ENCODE data around the gene KRT7. TPM values are rescaled to one million over a fixed set of nuclear protein-coding genes. Genes with fewer than 3 reads are reported as not detected.
A peak's percentile ranks its signal among the peaks of the same experiment; 100 is the strongest.

Gene KRT7
- total RNA-seq, 1 experiment from 2014 or later: 13.9 TPM

DNA sequence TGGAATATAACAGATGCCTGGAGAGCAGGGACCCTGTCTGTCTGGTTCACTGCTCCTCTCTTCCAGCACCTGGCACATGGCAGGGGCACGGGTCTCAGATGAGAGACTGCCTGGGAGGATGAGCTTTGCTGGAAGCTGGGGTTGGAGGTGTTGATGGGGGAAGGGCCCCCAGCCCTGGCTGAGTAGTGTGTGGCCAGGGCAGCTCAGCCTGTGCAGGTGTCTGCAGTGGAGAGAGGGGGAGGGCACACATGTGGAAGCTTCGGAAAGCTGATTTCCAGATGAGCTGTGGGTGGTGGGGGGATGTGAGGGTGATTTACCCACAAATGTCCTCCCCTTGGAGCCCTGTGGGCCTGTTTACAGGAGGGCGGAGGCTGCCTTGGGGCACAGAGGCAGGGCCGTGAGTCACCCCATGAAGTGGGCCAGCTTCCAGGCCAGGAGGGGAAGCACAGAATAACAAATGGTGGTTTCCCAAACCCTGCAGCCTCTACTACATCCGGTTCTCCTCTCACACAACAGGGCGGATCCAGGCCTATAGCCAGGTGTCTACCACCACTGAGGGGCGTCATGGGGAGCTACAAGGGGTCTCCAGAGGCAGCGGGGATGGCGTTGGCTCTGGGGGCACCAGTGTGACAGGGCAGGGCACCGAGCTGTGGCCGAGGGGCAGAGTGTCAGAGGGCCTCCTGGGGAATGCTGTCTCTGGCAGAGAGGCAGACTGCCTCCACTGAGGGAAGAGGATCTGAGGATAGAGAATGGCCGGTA is 11.0 kb downstream of the KRT7 start:
- Histone ChIP-seq H3K27me3 (replicated peaks; ENCODE audit: control insufficient read depth, insufficient read depth, low read length) (no peaks in the 10 kb centered on the region), H3K36me3 (ENCODE audit: control insufficient read depth, insufficient read depth, low read length) (no peaks in the 10 kb centered on the region), H3K4me3 (ENCODE audit: low read depth, low read length) (no peak overlapping the region), H3K4me1 (peaks cover 37% of the 10 kb centered on the region), H3K9me3 (no peaks in the 10 kb centered on the region)
- Mint-ChIP-seq H3K4me3 (ENCODE audit: unreplicated experiment) (no peak overlapping the region), H3K9me3 (ENCODE audit: unreplicated experiment) (no peaks in the 10 kb centered on the region), H3K36me3 (ENCODE audit: insufficient read depth, unreplicated experiment) (peaks cover 12% of the 10 kb centered on the region), H3K4me1 (ENCODE audit: low read depth, unreplicated experiment) (peaks cover 41% of the 10 kb centered on the region), H3K27me3 (ENCODE audit: insufficient read depth, unreplicated experiment) (no peaks in the 10 kb centered on the region), H3K27ac (ENCODE audit: unreplicated experiment) (peak overlapping the region; percentile 34)
- BruUV-seq (replicated peaks): no TSS peak
- ChIA-PET POLR2A (no interaction called here), CTCF (interaction anchor here (0.6 to 1.0 kb wide), 2 partner anchors 35 to 353 kb away, joined by 4 to 5 read pairs; no protein-coding TSS in a partner anchor)
- DNase-seq: no peak
- TF ChIP-seq, protein P1, sequence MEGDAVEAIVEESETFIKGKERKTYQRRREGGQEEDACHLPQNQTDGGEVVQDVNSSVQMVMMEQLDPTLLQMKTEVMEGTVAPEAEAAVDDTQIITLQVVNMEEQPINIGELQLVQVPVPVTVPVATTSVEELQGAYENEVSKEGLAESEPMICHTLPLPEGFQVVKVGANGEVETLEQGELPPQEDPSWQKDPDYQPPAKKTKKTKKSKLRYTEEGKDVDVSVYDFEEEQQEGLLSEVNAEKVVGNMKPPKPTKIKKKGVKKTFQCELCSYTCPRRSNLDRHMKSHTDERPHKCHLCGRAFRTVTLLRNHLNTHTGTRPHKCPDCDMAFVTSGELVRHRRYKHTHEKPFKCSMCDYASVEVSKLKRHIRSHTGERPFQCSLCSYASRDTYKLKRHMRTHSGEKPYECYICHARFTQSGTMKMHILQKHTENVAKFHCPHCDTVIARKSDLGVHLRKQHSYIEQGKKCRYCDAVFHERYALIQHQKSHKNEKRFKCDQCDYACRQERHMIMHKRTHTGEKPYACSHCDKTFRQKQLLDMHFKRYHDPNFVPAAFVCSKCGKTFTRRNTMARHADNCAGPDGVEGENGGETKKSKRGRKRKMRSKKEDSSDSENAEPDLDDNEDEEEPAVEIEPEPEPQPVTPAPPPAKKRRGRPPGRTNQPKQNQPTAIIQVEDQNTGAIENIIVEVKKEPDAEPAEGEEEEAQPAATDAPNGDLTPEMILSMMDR (IDR thresholded peaks at IDR 0.05; ENCODE audit: insufficient read depth in 1 of 2, low read depth in 1 of 2, low read length in 1 of 2, severe bottlenecking in 1 of 2, unreplicated experiment in 1 of 2): no peak
- intact Hi-C loops (cut with micrococcal nuclease; ENCODE audit: unreplicated experiment): no loop called here

- no peak overlapping the region for H3K4me3 Mint-ChIP-seq (ENCODE audit: unreplicated experiment)
- peaks cover 12% of the 10 kb centered on the region for H3K36me3 Mint-ChIP-seq (ENCODE audit: insufficient read depth, unreplicated experiment)
- Histone ChIP-seq H3K4me3 (ENCODE audit: low read depth, low read length) (no peak overlapping the region), H3K9me3 (no peaks in the 10 kb centered on the region), H3K27me3 (replicated peaks; ENCODE audit: control insufficient read depth, insufficient read depth, low read length) (no peaks in the 10 kb centered on the region), H3K36me3 (ENCODE audit: control insufficient read depth, insufficient read depth, low read length) (no peaks in the 10 kb centered on the region), H3K4me1 (peaks cover 32% of the 10 kb centered on the region)
- no peaks in the 10 kb centered on the region for H3K27me3 Mint-ChIP-seq (ENCODE audit: insufficient read depth, unreplicated experiment)
- H3K27ac Mint-ChIP-seq (ENCODE audit: unreplicated experiment): peak overlapping the region; percentile 34
- TF ChIP-seq, protein P1 (IDR thresholded peaks at IDR 0.05; ENCODE audit: insufficient read depth in 1 of 2, low read depth in 1 of 2, low read length in 1 of 2, severe bottlenecking in 1 of 2, unreplicated experiment in 1 of 2): no peak
- BruUV-seq (replicated peaks): no TSS peak
- ChIA-PET POLR2A (no interaction called here), CTCF (interaction anchor here (0.6 to 1.0 kb wide), 2 partner anchors 35 to 353 kb away, joined by 4 to 5 read pairs; no protein-coding TSS in a partner anchor)
- intact Hi-C loops (cut with micrococcal nuclease; ENCODE audit: unreplicated experiment): no loop called here
- DNase-seq: no peak
- no peaks in the 10 kb centered on the region for H3K9me3 Mint-ChIP-seq (ENCODE audit: unreplicated experiment)
- H3K4me1 Mint-ChIP-seq (ENCODE audit: low read depth, unreplicated experiment): peaks cover 37% of the 10 kb centered on the region
These were observed 11.6 kb downstream of the KRT7 start for GRCh38 chr12:52244615-52244994.

- H3K4me3 ChIP-seq (ENCODE audit: low read depth, low read length): no peak overlapping the region
These were observed 12.4 kb downstream of the KRT7 start for GRCh38 chr12:52245259-52245961.

More at GRCh38 chr12:52245259-52245961, 12.4 kb downstream of the KRT7 start:
- Histone ChIP-seq H3K36me3 (ENCODE audit: control insufficient read depth, insufficient read depth, low read length) (no peaks in the 10 kb centered on the region), H3K4me1 (peaks cover 25% of the 10 kb centered on the region), H3K27me3 (replicated peaks; ENCODE audit: control insufficient read depth, insufficient read depth, low read length) (no peaks in the 10 kb centered on the region), H3K9me3 (no peaks in the 10 kb centered on the region)
- no TSS peak for BruUV-seq (replicated peaks)
- peak overlapping the region; percentile 73 for H3K27ac Mint-ChIP-seq (ENCODE audit: unreplicated experiment)
- H3K27me3 Mint-ChIP-seq (ENCODE audit: insufficient read depth, unreplicated experiment): peaks cover 2% of the 10 kb centered on the region
- H3K9me3 Mint-ChIP-seq (ENCODE audit: unreplicated experiment): no peaks in the 10 kb centered on the region
- no peak for DNase-seq
- TF ChIP-seq, protein P1 (IDR thresholded peaks at IDR 0.05; ENCODE audit: insufficient read depth in 1 of 2, low read depth in 1 of 2, low read length in 1 of 2, severe bottlenecking in 1 of 2, unreplicated experiment in 1 of 2): no peak
- intact Hi-C loops (cut with micrococcal nuclease; ENCODE audit: unreplicated experiment): no loop called here
- peaks cover 12% of the 10 kb centered on the region for H3K36me3 Mint-ChIP-seq (ENCODE audit: insufficient read depth, unreplicated experiment)
- H3K4me1 Mint-ChIP-seq (ENCODE audit: low read depth, unreplicated experiment): peaks cover 33% of the 10 kb centered on the region
- no peak overlapping the region for H3K4me3 Mint-ChIP-seq (ENCODE audit: unreplicated experiment)
- ChIA-PET POLR2A (no interaction called here), CTCF (no interaction called here)
